Hippocampal formation (tissue), 2 donors: Measurements from ENCODE around the gene PACS1.
"Not testable (repeated sequence)": the region's sequence is repeated elsewhere in the genome, so short reads cannot be mapped to it uniquely, and the experiment has no call there.

Experiments used
- DNase-seq, 2 donors: peaks; one replicate each; lab custom pipeline; 2025; lab: John Stamatoyannopoulos, UW

PACS1 gene

DNA sequence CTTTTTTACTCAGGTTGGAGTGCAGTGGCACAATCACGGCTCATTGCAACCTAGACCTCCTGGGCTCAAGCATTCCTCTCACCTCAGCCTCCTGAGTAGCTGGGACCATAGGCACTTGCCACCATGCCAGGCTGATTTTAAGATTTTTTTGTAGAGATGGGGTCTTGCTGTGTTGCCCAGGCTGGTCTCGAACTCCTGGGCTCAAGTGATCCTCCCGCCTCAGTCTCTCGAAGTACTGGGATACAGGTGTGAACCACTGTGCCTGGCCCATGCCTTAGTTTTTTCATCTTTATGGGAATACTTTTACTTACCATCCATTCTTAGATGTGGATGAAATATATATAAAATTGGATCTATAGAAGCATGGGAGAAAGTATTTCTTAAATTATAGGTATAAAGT is 5.2 kb downstream of the PACS1 start:
- DNase-seq = no peak

DNA sequence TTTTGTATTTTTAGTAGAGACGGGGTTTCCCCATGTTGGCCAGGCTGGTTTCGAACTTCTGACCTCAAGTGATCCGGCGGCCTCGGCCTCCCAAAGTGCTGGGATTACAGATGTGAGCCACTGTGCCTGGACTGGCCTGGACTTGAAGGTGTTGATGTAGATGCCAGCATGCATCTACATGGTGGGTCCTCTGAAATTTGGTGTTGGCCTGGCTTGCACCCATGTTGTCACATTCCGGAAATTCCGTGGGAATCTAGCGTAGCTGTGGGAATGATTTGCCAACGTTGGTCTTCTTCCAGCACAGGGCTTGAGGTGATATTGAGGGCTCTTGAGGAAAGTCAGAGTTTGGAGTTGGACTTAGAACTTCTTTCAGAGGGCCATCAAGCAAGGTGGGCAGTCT is 6.5 kb downstream of the PACS1 start:
- no peak for DNase-seq

DNA sequence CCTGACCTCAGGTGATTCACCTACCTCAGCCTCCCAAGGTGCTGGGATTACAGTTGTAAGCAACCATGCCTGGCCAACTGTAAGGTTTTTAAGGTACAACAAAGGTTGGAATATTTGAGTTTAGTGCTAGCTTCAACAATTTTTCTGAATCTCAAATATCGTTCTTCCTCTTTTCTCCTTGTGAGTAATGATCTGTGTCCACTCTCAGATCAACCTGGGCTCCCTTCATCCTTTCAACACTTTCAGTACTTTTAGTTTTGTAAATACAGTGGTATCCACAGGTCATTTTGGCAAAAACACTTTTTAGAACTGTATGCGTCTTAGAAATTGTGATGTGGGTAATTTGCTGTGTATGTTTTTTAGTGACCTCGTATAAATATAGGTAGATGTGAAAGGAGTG is 7.9 kb downstream of the PACS1 start:
- DNase-seq = no peak

DNA sequence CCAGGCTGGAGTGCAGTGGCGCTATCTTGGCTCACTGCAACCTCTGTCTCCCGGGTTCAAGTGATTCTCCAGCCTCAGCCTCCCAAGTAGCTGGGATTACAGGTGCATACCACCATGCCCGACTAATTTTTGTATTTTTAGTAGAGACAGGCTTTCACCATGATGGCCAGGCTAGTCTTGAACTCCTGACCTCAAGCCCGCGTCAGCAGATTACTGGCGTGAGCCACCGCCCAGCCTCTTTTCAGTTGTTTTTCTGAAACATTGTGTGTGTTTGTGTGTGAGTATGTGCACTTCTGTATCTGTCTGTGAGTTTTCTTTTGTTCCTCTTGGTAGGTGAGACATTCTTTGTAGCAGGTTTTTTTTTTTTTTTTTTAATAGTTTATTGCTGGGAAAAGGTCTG is 8.9 kb downstream of the PACS1 start:
- DNase-seq = not testable (repeated sequence)

DNA sequence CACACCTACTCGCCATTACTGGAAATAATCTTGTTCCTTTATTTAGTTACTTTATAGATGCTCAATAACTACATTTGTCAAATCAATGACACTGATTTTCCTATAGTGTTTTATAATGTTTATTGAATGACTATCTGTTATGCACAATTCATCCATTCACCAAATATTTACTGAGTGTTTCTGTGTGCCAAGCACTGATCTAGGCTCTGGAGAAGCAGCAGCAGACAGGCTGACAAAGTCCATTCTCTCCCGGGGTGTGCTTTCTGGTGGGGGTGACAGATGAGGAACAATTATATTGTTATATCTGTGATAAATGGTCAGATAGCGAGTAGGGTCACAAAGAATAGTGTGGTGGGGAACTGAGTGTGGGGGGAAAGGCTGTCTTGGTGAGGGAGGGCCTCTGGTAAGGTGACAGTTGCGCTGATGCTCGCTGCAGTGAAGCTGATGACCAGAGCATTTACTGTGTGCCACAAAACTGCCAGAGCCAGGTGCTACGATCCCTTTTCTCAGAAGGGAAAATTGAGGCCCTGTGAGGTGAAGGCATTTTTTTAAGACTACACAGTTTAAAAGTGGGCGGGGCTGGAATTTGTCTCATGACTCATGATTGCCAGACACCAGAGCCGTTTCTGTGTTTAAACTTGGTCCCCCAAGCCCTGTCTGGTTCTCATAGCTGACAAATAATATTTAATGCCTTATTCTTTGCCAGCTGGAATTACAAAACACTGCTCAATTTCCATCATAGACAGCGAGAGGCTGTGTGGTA is 10.2 kb downstream of the PACS1 start:
- no peak for DNase-seq

DNA sequence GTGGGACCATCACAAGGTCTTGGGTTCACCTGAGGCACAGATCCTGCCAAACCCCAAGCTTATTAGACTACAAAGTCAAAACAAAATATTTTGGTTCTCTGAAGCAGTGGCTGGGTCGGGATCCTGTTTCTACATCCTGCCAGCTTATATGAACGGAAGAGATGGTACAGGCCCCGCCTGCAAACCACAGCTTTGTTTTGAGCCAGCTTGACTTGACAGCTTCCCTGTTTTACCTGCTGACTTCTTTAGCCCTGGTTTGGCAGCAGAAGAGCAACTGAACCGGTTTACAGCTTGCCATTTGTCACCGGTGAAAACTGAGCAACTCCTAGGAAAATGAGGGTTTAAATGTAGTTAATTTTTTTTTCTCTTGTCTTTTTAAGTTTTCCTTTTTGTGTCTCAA is 11.4 kb downstream of the PACS1 start:
- peak; percentile 24 to 30 for DNase-seq

DNA sequence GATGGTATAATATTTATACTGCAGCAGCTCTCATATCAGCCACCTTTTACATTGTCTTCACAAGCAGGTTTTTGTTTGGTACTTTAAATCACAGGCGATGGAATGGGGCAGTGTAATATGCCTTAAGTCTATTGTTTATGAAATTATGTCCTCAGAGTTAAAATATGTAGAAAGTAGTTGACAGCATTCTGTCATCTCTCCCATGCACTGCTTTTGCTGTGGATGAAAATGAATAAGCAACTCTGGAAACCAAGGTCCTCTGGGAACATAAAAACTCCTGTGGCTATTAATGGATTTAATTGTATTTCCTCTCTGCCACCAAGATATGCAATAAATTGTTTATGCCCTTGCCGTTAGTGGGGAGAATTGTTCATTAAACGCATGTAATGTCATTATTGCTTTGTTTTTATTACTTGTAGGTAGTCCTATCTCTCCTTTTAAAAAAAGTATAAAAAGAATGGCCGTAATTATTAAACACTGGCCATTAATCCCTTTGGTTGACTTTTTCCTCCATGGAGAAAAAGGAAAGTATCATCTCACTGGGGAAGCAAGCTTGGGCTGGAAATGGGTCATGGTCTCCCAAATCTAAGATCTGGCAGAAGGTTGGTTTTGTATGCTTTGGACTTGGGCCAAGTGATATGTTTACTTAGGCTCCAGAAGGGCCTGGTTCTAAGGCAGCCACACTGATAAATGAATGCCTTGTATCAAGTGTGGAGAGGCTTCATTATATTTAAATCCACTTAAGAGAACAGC is 13.1 kb downstream of the PACS1 start:
- no peak for DNase-seq

DNA sequence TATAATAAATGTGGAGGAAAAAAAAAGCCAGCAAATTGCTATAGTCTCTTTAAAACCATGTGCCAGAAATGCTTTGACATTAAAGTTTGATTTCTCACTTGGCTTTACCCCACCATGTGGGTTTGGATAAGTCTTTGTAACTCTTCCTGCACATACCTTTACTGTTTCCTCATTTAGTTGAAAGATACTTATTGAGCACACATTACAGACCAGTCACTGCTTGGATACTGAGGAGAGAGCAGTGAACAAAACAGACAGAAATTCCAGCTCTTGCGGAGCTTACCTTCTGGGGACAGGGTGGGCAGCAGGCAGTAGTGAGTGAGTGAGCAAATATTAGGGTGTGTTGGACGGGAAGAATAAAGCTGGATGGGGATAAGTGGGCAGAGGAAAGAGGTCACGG is 13.7 kb downstream of the PACS1 start:
- no peak for DNase-seq

DNA sequence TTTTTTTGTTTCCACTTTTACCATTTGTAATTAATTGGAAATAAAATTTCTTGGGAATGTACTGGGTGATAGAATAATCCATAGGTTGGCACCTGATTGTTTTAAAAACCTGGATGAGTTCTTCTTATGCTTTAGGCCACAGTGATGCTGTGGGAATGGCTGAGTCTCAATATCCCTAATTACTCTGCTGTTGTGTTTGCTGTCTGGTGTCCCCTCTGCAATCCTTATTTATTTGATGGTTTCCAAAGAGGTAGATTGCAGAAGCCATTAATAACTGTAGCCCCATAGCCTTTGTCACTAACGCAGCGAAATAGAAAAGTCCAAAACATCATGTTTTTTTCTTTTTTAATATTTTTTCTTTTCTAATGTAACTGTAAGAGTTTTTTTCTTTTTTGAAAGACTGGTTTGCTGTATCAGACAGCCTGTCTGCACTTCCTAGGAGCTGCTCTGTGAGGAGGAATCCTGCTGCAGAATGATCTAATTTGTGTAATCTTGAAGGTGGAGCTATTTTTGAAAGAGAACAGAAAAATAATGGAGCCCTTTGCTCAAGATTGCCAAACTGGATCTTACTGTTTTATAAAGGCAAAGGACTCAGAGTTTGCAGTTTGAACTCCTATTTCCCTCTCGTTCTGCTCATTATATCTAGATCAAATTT is 14.9 kb downstream of the PACS1 start:
- no peak for DNase-seq

DNA sequence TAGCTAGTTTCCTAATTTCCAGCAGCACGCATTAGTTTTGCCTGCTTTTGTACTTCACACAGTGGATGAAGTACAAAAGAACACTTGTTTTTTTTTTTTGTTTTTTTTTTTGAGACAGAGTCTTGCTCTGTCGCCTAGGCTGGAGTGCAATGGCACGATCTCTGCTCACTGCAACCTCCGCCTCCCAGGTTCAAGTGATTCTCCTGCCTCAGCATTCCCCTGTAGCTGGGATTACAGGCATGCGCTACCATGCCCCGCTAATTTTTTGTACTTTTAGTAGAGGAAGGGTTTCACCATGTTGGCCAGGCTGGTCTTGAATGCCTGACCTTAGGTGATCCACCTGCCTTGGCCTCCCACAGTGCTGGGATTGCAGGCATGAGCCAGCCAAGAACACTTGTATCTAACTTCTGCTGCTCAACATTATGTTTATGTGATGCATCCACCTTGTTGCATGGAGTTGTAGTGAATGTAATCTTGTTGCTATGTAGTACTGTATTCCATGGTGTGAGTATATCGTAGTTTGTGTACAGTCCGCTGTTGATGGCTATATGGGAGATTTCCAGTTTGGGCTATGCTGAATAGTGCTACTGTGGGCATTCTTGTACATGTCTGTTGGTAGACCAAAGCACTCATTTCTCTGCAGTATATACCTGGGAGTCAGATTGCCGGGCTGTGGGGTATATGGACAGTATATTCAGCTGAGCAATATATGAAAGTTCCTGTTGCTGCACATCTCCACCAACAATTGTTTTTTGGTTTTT is 17.3 kb downstream of the PACS1 start:
- DNase-seq = no peak

DNA sequence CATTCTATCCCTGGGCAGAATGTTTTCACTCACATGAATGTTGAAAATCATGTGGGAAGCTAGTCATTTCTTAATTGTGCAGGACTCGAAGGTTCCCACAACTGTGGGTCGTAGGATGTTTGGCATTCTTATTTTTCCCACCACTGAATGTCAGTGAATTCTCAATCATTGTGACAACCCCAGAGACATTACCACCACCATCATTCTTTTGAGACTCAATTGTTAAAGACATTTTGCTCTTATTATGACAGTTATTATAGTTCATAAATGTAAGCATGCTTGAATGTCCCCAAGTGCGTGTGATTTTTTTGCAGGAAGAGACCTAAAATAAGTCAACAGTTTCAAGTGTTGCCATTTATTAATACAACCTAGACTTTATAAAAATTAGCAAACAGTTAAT is 19.0 kb downstream of the PACS1 start:
- no peak for DNase-seq

DNA sequence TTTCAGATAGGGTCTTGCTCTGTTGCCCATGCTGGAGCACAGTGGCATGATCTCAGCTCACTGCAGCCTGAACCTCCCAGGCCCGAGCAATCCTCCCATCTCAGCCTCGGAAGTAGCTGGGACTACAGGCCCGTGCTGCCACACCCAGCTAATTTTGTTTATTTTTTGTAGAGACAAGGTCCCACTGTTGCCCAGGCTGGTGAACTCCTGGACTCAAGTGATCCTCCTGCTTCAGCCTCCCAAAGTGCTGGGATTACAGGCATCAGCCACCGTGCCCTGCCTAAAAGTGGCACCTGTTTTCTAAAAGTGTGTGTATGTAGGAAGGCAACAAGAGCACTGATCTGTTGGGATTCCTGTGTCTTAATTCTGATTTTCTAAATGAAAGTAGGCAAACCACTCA is 20.2 kb downstream of the PACS1 start:
- DNase-seq = no peak

DNA sequence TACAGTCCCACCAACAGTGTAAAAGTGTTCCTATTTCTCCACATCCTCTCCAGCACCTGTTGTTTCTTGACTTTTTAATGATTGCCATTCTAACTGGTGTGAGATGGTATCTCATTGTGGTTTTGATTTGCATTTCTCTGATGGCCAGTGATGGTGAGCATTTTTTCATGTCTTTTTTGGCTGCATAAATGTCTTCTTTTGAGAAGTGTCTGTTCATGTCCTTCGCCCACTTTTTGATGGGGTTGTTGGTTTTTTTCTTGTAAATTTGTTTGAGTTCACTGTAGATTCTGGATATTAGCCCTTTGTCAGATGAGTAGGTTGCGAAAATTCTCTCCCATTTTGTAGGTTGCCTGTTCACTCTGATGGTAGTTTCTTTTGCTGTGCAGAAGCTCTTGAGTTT is 22.1 kb downstream of the PACS1 start:
- DNase-seq = not testable (repeated sequence)

DNA sequence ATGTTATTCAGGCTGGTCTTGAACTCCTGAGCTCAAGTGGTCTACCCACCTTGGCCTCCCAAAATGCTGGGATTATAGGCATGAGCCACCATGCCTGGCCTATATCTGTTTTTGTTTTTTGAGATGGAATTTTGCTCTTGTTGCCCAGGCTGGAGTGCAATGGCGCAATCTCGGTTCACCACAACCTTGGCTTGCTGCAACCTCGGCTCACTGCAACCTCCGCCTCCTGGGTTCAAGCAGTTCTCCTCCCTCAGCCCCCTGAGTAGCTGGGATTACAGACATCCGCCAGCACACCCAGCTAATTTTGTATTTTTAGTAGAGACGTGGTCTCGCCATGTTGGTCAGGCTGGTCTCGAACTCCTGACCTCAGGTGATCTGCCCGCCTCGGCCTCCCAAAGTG is 29.7 kb downstream of the PACS1 start:
- DNase-seq = not testable (repeated sequence)

DNA sequence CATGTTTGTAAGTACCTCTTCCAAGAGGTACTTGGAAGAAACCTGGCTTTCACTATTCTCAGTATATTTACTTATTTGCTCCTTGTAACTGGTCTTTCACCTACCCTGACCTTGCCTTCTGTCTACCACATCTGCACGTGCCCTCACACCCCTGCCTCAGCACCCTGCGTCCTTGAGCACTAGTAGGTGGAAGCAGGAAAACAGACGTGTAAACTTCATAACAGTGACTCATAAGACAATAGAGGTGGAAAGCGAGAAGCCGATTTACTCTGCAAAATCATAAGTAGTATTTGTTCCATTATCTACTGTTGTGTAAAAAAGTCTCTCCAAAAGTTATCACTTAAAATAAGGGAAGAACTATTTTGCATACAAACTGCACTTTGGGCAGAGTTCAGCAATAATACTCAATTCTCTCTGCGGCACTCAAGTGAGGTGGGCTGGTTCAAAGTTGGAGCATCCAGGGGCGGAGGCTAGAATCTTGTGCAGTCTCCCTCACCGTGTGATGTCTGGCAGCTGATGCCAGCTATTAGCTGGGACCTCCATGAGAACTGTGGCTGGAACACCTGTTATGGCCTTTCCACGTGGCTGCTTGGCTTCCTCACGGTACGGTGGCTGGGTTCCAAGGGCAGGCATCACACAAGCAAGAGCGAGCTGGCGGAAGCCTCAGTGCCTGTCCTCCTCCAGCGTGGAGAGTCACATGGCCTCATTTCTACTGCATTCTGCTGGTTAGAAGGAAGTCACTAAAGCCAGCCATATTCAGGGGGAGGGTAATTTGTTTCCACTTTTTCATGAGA is 30.4 kb downstream of the PACS1 start:
- DNase-seq = peak; percentile 16 to 40

DNA sequence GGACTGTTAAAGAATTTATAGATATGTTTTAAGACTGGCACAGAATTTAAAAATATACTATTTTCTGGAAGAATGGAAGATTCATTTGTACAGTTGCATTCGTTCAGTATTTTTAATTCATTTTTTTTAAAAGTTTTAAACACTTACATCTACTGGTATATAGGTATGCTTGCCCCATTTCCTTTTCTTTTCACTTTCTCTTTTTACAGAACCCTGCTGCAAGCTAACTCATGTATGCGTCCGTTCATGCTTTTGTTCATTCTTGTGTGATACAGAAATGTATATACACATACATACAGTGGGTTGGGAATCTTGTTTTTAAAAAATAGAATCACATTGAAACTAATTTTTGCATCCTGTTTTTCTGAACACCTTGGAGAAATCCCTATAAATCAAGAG is 31.0 kb downstream of the PACS1 start:
- DNase-seq = no peak

DNA sequence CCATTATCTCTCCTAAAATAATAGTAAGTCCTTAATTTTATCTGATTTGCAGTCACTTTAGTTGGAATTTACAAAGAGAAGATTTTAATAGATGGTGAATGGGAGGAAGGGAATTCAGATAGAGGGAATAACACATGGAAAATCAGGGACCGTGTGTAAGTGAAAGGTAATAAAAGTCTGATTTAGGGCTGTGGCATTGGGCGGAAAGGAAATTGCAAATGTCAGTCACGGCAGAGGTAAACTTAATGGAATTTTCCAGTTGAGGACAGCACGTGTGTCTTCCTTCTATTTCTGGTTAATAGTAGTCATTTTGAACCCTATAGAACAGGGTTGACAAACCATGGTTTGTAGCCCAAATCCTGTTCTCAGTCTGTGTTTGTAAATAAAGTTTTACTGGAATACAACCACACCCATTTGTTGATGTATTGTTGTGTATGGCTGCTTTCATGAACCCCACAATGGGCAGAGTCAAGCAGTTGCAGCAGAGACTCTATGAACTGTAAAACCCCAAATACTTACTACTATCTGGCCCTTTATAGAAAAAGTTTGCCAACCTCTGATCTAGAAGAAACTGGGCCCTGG is 34.1 kb downstream of the PACS1 start:
- DNase-seq = no peak

DNA sequence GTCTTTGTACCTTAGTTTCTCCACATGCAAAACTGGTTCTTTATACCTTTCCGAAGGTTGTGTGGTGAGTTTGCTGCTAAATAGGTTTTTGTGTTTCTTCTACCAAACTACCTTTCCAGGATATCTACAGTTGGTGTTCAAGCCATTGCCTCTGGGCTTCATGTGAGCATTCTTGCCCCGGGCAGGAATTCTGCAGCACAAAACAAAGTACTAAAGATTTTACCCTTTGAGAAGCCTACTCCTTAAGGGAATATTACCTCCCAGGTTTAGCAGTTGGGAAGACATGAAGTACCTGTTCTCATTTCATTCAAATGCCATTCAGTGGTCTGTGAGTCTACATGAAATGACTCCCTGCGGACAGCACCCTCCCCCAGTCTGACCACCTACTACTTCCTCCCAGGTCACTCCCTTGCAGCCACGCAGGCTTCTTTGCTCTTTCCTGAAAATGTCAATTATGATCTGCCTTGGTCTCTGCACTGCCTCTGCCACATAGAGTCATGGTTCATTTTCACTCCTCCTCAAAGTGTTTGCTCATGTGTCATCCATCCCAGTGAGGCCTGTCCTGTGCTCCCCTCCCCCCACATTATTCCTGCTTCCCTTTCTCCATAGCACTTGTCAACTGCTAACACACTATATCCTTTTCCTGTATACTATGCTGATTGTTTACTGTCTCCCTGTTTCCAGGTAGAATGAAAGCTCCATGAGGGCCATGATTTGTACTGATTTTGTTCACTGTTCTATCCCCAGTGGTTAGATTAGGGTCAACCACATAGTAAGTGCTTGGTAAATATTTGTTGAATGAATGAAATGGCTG is 36.9 kb downstream of the PACS1 start:
- DNase-seq = no peak

DNA sequence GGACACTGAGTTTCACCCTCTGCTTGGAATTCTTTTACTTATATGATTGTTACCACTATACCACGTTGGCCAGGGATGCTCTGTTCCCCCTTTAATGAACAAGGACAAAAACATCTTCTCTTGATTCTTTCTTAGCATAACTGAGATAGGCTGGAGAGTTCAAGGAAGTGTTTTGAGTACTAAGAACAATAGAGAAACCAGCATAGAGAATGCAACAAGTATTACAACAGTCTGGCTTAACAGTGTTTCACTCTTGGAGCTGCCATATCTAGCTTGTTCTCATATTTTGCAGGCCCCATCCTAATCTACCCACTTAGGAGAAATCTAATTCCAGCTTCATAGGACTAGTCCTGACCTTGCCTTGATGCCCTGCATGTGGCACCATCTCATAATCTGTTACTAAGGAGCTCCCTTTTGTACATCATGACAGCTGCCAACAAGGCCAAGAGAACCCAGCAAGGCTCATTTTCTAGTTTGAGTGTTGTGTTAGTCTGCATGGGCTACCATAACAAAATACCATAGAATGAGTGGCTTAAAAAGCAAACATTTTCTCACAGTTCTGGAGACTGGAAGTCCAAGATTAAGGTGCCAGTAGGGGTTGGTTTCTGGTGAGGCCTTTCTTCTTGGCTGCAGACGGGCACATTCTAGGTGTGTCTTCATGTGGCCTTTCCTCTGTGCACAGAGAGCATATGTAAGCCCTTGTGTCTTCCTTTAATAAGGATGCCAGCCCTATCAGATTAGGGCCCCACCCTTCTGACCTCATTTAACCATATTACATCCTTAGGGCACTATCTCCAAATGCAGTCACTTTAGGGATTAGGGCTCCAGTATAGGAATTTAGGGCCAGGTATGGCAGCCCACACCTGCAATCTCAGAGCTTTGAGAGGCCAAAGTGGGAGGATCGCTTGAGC is 37.8 kb downstream of the PACS1 start:
- no peak for DNase-seq
